ENCODE measurements around the gene QRFP.
A peak's percentile ranks its signal among the peaks of the same experiment; 100 is the strongest.
"Not testable (repeated sequence)": the region's sequence is repeated elsewhere in the genome, so short reads cannot be mapped to it uniquely, and the experiment has no call there.

QRFP gene

DNA sequence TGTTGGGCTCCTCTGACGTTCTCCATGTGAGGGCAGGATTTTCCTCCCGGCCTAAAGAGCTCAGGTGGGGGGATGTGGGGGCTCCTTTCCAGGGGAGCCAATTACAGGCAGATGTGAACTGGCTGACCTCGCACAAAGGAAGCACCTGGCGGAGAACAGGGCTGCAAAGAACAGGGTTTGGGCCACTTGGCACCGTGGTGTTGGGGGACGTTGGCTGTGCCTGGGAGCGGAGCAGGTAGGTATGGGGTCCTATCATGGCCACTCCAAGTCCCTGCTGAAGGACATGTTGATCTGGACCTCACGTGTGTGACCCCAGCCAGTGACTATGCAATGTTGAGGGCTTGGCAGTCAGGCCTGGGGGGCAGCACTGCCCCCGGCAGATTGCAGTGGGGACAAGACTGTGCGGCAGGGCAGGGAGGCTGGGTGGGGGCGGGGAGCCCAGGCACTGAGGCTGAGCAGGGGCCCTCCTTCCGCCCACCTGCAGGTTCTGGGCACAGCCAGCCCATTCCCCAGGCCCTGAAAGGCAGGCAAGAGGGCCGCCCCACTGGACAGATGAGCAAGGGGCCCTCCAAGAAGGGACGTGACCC lies 23.0 kb upstream of the QRFP start:
- no peak for DNase-seq

DNA sequence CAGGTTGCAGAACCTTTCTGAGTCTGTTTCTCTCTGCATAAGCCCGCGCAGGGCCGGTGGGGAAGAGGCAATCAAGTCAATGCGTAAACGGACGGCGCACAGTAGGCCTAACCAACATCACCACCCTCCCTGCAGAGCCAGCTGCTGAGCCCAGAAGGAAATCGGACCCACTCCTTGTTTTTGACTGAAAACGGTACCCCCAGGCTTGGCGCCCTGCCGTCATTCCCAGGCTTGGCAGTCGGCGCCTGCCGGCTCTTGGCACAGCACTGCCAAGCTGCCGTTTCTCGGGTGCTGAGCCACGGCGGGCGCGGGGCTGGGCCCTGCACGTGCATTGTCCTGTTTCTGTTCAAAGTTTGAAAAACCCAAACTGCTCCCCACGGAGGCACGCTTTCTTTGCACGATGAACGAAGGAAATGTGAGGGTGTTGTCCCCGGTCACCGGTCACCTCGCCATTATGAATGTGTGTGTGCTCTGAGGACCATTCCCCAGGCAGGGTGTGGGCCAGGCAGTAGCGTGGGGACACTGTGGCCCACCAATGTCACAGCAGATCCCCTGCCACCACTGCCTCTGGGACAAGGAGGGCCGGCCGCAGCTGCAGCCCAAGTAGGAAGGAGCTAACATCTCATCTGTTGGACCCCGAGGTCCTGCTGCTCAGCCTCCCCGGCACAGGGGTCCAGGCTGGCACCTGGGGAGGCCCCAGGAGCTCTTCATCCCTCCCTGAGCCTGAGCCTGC lies 22.4 kb upstream of the QRFP start:
- DNase-seq: no peak

DNA sequence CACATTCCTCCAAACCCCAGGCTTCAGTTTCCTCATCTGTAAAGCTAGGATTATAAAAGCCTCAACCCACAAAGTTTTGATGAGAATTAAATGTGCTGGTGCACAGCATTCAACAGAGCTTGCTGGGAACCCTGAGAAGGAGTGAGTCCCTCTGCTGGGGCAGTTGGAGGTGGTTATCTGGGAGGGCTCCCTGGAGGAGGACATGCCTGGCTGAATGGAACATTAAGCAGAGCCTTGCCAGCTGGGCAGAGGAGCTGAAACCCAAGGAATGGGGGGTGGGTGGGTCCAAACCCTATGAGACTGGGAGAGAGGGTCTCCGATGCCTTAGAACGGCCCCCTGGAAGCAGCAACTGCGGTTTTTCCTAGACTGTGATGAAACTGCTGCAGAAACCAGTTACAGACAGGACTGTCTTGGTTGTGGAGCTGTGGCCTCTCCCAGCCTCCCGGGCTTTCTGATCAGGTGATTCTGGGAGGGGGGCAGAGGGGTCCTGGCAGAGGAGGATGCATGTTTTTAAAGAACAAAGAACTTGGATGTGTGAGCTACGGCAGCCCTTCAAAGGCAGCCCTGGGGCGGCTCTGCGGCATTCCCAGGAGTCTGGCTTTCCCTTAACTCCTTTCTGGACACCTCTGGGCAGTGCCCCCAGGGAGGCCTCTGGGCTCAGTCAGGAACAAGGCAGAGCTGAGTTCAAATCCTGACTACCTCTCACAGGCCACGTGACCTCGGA lies 21.7 kb upstream of the QRFP start:
- no peak for DNase-seq

GRCh38 chr9:130917168-130917960 lies 20.8 kb upstream of the QRFP start:
- no peak for DNase-seq

- no peak for DNase-seq
Observed at GRCh38 chr9:130915096-130915447, 18.5 kb upstream of the QRFP start.

GRCh38 chr9:130914417-130915095 lies 17.9 kb upstream of the QRFP start:
- DNase-seq: no peak

DNA sequence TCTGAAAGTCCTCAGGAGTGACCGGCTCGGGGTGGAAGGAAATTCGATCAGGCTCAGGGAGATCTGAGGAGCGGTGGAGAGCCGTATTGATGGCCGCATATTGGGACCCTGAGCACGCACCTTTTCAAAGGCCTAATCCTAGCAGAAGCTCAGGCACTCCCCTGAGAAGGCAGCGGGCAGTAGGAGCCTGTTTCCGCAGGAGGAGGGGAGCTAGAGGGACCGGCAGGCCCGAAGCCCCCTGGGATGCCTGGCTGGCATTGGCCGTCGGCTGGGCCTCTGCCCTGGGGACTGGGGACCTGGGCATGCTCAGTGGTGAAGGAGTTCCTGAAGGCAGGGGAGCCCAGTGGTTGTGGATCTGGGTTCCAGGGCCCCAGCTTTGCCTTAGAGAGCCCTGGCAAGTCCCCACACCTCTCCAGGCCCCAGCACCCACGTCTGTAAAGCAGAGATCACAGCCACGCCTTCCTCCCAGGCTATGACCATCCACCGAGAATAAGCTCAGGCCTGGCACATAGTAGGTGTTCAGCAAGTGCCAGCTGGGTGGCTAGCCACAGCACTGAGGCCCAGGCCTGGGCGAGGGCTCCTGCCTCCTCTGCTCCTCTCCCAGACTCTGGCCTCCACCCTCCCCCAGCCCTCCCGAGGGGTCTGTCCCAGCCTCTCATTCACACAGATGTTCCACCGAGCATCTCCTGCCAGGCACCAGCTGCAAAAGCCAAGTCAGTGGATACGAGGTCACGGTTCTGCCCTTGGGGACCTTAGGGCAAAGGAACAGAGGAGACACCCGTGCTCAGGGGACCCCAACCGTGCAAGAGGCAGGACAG lies 17.2 kb upstream of the QRFP start:
- DNase-seq: no peak

- DNase-seq: no peak
Observed at GRCh38 chr9:130912932-130913598, 16.5 kb upstream of the QRFP start.

DNA sequence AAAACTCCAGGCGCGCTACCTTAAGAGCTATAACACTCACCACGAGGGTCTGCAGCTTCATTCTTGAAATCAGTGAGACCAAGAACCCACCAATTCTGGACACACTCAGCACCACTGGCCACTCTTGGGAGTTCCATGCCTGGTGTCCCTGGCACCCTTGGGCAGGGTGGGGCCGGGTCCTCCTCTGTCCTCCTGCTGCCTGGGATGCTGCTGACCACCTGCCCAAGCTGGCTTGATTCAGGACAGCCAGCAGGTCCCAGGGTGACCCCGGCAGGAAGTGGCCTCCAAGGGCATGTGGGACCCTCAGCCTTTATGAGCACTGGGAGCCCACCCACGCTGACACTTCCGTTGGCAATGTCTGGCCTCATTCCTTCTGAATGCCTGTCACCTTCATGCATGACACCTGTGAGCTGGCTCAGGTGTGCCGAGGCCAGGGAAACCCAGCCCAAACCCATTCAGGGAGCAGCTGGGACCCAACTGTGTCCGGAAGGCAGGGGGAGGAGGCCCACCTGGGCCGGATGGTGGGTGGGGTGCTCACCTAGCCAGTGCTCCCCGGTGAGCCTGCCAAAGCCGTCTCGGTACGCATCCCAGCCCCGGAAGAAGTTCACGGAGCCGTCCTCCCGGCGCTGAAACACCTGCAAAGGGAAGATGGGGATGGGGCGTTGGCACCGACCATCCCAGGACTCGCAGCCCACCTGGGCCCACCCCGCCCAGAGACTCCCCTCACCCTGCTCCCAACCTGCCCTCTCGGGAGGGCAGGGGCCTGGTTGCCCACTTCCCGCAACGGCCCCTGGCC lies 14.8 kb upstream of the QRFP start:
- no peak for DNase-seq

GRCh38 chr9:130910670-130911069 lies 14.1 kb upstream of the QRFP start:
- not testable (repeated sequence) for DNase-seq

DNA sequence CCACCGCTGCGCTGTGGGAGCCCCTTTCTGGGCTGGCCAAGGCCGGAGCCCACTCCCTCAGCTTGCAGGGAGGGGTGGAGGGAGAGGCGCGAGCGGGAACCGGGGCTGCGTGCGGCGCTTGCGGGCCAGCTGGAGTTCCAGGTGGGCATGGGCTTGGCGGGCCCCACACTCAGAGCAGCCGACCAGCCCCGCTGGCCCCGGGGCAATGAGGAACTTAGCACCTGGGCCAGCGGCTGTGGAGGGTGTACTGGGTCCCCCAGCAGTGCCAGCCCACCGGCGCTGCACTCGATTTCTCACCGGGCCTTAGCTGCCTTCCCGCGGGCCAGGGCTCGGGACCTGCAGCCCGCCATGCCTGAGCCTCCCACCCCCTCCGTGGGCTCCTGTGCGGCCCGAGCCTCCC lies 13.4 kb upstream of the QRFP start:
- not testable (repeated sequence) for DNase-seq

- DNase-seq: no peak
Observed at GRCh38 chr9:130908878-130909355, 12.3 kb upstream of the QRFP start.

DNA sequence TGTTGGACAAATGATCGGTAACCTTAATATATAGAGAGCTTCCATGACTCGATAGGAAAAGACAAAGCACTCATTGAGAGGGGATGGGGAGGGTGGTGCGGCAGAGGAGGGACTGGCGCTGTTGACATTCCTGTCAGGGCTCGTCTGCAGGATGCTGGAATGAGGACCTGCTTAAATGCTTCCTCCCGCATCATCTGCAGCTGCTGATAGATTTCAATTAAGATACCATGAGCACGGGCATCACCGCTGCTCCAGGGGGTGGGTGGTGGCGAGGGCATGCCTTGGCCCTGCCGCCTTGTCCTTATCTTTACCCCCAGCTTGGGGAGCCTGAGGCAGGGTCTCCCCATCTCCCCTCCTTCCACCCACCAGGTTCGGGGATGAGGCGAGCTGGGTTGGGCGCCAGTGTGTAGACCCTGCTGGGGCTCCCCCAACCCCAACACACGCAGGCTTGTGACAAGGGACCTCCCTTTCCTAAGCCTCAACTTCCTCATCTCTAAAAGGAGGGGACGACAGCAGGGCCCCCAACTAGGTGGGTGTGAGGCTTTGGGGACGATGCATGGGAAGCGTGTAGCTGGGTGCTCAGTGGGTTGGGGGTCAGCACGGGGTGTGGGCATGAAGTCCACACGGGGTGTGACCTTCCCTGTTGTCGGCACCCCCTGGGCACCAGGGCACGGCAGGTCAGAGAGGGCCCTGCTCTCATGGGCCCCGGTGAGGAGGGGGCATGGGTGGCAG lies 11.7 kb upstream of the QRFP start:
- no peak for DNase-seq

DNA sequence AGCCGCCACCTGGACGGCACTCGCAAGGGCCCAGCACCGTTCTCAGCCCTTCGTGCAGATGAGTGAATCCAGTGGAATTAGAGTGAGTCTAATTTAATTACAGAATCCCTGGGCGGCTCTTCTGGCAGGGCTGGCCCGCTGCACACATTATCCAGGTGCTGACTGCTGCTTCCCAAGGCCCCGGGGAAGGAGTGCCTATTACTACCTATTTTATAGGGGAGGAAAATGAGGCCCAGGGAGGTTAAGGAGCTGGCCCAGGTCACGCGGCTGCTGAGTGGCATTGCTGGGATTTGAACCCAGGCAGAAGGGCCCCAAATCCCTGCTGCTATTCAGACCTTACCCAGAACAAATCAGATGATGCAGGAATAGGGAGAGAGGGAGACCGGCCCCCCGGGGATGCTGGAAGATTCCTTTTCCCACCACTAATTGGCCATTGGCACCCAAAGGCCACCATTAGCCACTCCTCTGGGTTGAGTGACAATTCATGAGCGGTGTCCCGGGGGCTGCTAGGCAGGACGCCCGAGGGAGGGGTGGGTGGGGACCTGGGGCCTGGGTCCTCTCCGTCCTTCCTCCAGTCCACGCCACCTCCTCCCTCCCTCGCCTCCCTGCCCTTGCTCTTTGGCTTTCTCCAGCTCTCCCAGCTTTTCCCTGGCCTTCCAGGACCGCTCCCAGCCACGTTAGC lies 10.3 kb upstream of the QRFP start:
- no peak for DNase-seq

- DNase-seq: no peak
Observed at GRCh38 chr9:130905902-130906734, 9.5 kb upstream of the QRFP start.

DNA sequence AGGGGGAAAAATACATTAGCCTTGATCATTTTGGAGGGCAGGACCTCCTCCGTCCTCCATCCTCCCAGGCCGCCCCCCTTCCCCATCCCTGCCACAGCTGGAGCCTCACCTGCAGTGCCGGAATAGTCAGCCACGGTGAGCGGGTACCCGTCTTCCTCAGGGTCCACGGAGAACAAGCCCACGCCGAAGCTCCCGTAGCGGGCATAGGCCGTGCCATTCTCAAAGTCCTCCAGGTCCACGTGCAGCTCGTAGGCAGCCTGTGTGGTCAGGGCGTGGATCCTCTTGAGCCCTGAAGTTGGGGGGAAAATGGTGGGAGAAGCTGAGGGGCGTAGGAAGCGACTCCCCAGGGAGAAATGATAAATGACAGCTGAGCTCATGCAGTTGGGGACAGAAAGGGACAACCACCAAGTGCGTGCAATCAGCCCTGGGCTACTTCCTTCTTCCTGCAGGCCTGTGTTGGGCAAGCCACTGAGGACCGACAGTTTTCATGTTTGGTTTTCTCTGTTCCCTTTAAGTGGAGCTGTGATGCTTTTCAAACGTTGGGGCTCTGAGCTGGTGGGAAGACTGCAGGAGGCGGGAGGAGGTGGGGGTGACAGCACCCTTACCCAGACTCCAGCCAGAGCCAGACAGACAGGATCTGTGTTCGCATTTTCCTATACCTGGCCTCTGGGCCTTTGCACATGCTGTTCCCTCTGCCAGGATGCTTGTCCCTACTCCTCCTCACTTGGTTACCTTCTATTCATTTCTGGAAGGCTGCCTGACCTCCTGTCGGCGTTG lies 8.7 kb upstream of the QRFP start:
- peak; percentile 17 to 65 for DNase-seq

Data from inflammatory macrophage (primary cell).